Keratinocyte (primary cell): ENCODE results near the gene TPCN1. TPM values are rescaled to one million over a fixed set of nuclear protein-coding genes. Genes with fewer than 3 reads are reported as not detected.

Experiments
- DNase-seq: peaks from one replicate; pipeline ENCODE4 v3.0.0-alpha.2; 2011; ENCODE audit warnings: low read depth, missing footprints, low spot score
- FAIRE-seq: peaks from 2 replicates; lab custom pipeline; 2011; peaks lifted over from hg19 to GRCh38; lab: Jason Lieb, UNC
- H2AFZ ChIP-seq: 2 replicates; pipeline ENCODE4 v1.6.0; 2012; ENCODE audit warnings: low read length, control low read depth, inconsistent platforms; ENCODE audit not compliant: control insufficient read depth
- H3K27ac ChIP-seq: 2 replicates; pipeline ENCODE4 v1.5.1; 2011; ENCODE audit warnings: low read length; ENCODE audit not compliant: control insufficient read depth, insufficient read depth
- H3K27me3 ChIP-seq: 3 replicates; pipeline ENCODE4 v1.6.0; 2011; ENCODE audit warnings: low read length; ENCODE audit not compliant: control insufficient read depth, insufficient read depth; ENCODE audit errors: extremely low read depth
- H3K36me3 ChIP-seq, 2 experiments: 2 replicates in 1 of 2; 3 replicates in 1 of 2; pipeline ENCODE4 v1.5.1; 2011; ENCODE audit warnings: low read length in 2 of 2, mild to moderate bottlenecking in 1 of 2; ENCODE audit not compliant: control insufficient read depth in 2 of 2, insufficient read depth in 2 of 2; ENCODE audit errors: extremely low read depth in 1 of 2
- H3K4me1 ChIP-seq: 3 replicates; pipeline ENCODE4 v1.5.1; 2011; ENCODE audit warnings: low read length; ENCODE audit not compliant: control insufficient read depth, insufficient read depth; ENCODE audit errors: extremely low read depth
- H3K4me2 ChIP-seq: 3 replicates; pipeline ENCODE4 v1.6.0; 2011; ENCODE audit warnings: low read depth, low read length; ENCODE audit not compliant: control insufficient read depth, insufficient read depth; ENCODE audit errors: extremely low read depth
- H3K4me3 ChIP-seq, 3 experiments: fragments of 200-600 bp in 1 of 3; sonication (generic) in 1 of 3; 2 replicates in 2 of 3; 3 replicates in 1 of 3; pipeline ENCODE4 v1.5.1; 2011 to 2016; ENCODE audit warnings: low read length in 3 of 3, mild to moderate bottlenecking in 3 of 3, control low read depth in 2 of 3, inconsistent platforms in 1 of 3, low read depth in 1 of 3, mixed read lengths in 1 of 3, mixed run types in 1 of 3, moderate library complexity in 1 of 3; ENCODE audit not compliant: control insufficient read depth in 2 of 3, insufficient read depth in 2 of 3; ENCODE audit errors: extremely low read depth in 1 of 3
- H3K79me2 ChIP-seq: 2 replicates; pipeline ENCODE4 v1.6.0; 2012; ENCODE audit warnings: low read length; ENCODE audit not compliant: control insufficient read depth, insufficient read depth
- H3K9ac ChIP-seq: 3 replicates; pipeline ENCODE4 v1.6.0; 2011; ENCODE audit warnings: low read length; ENCODE audit not compliant: control insufficient read depth, insufficient read depth; ENCODE audit errors: extremely low read depth
- H3K9me1 ChIP-seq: 3 replicates; pipeline ENCODE4 v1.6.0; 2011; ENCODE audit warnings: low read length; ENCODE audit not compliant: control insufficient read depth, insufficient read depth; ENCODE audit errors: extremely low read depth
- H3K9me3 ChIP-seq: 2 replicates; pipeline ENCODE4 v1.5.1; 2012; ENCODE audit warnings: low read depth, low read length; ENCODE audit not compliant: control insufficient read depth
- H4K20me1 ChIP-seq: 3 replicates; pipeline ENCODE4 v1.6.0; 2011; ENCODE audit warnings: low read length; ENCODE audit not compliant: control insufficient read depth, insufficient read depth; ENCODE audit errors: extremely low read depth
- CTCF ChIP-seq, 3 experiments: IDR thresholded peaks in 1 of 3; conservative IDR thresholded peaks in 1 of 3; optimal IDR thresholded peaks in 1 of 3; 2 replicates in 2 of 3; 3 replicates in 1 of 3; pipeline versions ENCODE3 to v1.5.1; 2011; ENCODE audit warnings: low read length in 3 of 3, mild to moderate bottlenecking in 3 of 3, moderate library complexity in 2 of 3, control low read depth in 1 of 3, inconsistent platforms in 1 of 3; ENCODE audit not compliant: insufficient read depth in 2 of 3; ENCODE audit errors: extremely low read depth in 1 of 3
- EZH2 ChIP-seq: IDR thresholded peaks from one replicate; pipeline ENCODE4 v1.6.1; 2012; ENCODE audit warnings: inconsistent platforms, mild to moderate bottlenecking, low read length, moderate library complexity
- dilution Hi-C: fragments of 300-500 bp; cut with MboI; formaldehyde crosslinking; loops from one replicate; pipeline ENCODE4 v1.7.0; 2020; ENCODE audit warnings: low sequenced_read_pairs; ENCODE audit not compliant: extremely low pct_ligation_motif_present
- polyA plus RNA-seq, 5 experiments: library from polyadenylated mRNA; depleted of rRNA in 3 of 5; stranded (reverse) in 3 of 5; stranded (forward) in 1 of 5; unstranded in 1 of 5; fragments of >200 nt; gene quantifications; 1 replicate in 1 of 5; 2 replicates in 3 of 5; 3 replicates in 1 of 5; pipeline versions ENCODE4 v1.2.1 to v1.2.3, GENCODE V29; 2011 to 2012; ENCODE audit warnings: missing spikeins in 2 of 5, low read depth in 1 of 5, low replicate concordance in 1 of 5

TPCN1 gene
- polyA plus RNA-seq, 1 donor (not counting 4 experiments of a cell fraction or from before 2014, with no cell fraction given) = 6.8 TPM

- no peak for DNase-seq
- Histone ChIP-seq H3K9ac (no peak overlapping the region), H3K4me1 (peaks cover 12% of the 10 kb centered on the region), H3K9me3 (no peaks in the 10 kb centered on the region), H3K4me3 (no peak overlapping the region), H3K27me3 (no peaks in the 10 kb centered on the region), H3K27ac (no peak overlapping the region), H3K36me3 (no peaks in the 10 kb centered on the region), H2AFZ (no peak overlapping the region), H3K9me1 (no peaks in the 10 kb centered on the region), H3K4me2 (no peak overlapping the region), H4K20me1 (no peaks in the 10 kb centered on the region), H3K79me2 (no peaks in the 10 kb centered on the region)
- no peak for TF ChIP-seq CTCF (optimal IDR thresholded peaks at IDR 0.05 in 1 of 3, IDR thresholded peaks at IDR 0.05 in 1 of 3, conservative IDR thresholded peaks at IDR 0.05 in 1 of 3; ENCODE audit: extremely low read depth in 1 of 3, insufficient read depth in 2 of 3, low read length in 3 of 3)
- no peak for TF ChIP-seq EZH2
- dilution Hi-C loops = no loop called here
- no peak for FAIRE-seq
Measured at GRCh38 chr12:113216027-113216426, 5.2 kb upstream of the TPCN1 start.

GRCh38 chr12:113220593-113221180 is 577 bp upstream of the TPCN1 start:
- H4K20me1 ChIP-seq = no peaks in the 10 kb centered on the region
- FAIRE-seq (no peak), DNase-seq (no peak)
- H3K4me3 ChIP-seq = peak overlapping the region; percentile 48 to 87 (median 76)
- peaks cover 3% of the 10 kb centered on the region for H3K9me1 ChIP-seq
- peak overlapping the region; percentile 71 for H3K9ac ChIP-seq
- H3K27ac ChIP-seq = peak overlapping the region; percentile 69
- no peak for TF ChIP-seq EZH2
- no peak for TF ChIP-seq CTCF (optimal IDR thresholded peaks at IDR 0.05 in 1 of 3, IDR thresholded peaks at IDR 0.05 in 1 of 3, conservative IDR thresholded peaks at IDR 0.05 in 1 of 3; ENCODE audit: extremely low read depth in 1 of 3, insufficient read depth in 2 of 3, low read length in 3 of 3)
- H3K36me3 ChIP-seq = no peaks in the 10 kb centered on the region
- dilution Hi-C loops = no loop called here
- H3K4me1 ChIP-seq = peaks cover 22% of the 10 kb centered on the region
- peaks cover 6% of the 10 kb centered on the region for H3K79me2 ChIP-seq
- H3K9me3 ChIP-seq = no peaks in the 10 kb centered on the region
- peak overlapping the region; percentile 99 for H2AFZ ChIP-seq
- peak overlapping the region; percentile 95 for H3K4me2 ChIP-seq
- H3K27me3 ChIP-seq = no peaks in the 10 kb centered on the region
